HuH-7.5 (cell line): ENCODE measurements around the gene TMEM106C.

Experiments
- DNase-seq: peaks from one replicate; pipeline ENCODE4 v3.0.0; 2011; ENCODE audit warnings: low spot score

TMEM106C gene

DNA sequence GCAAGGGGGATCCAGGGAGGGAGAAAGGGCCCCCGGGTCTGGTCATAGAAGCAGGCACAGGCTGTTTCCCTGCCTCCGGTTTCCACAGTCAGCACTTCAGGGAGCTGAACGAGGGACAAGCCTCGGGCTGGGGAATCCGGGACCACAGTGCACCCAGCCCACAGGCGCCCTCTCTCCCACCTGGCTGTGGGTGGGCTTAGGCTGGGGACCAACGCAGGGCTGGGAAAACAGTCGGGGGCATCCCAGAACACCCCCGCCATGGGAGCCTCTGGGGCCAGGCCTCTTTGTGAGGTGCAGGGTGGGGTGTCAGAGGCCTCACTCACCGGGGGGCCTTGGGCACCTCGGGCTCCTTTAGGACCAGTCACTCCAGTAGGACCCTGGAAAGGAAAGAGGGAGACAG is 16.3 kb downstream of the TMEM106C start:
- no peak for DNase-seq

DNA sequence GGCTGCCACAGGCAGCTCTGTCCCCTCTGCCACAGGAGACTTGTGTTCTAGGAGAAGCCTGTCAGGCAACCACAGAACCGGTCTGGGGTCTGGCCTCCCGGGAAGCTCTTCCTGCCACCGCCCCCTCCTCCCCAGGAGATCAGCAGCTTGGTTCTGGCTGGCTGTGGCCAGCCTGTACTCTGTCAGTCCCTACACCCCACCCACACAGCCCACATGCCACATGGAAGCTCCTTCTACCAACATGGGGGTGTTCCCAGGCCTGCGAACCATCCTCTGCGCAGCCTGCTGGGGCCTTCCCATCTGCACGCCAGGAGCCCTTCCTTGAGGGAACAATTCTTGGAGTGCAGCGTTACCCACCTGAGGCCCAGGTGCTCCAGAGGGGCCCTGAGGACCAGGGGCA is 16.8 kb downstream of the TMEM106C start:
- no peak for DNase-seq

DNA sequence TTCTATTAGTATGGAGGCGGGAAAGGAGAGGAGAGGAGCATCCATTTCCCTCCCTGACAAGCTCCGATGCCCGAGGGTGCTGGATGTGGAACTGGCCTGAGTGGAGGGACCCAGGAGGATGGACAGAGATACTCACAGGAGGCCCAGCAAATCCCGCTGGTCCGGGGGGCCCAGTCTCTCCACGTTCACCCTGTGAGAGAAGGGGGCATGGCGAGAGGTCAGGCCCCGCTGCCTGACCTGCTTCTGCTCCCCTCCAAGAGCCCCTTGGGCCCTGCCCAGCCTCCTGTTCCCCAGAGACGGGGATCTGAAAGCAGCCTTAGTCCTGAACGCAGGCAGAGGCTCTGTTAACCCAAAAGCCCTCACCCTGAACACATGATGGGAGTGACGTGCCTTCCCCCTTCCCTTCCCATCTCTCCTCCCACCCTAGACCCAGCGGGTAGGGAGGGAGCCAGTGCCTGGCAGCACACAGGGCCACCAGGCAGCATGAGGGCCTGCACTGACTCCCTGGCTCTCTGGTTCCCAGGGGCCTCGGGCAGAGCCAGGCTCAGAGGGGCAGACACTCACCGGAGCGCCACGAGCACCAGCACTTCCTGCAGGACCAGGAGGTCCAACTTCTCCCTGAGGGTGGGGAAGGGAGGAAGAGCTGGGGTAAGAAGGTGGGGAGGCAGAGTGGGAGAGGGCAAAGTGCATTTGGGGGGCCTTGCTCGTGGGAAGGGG is 17.5 kb downstream of the TMEM106C start:
- no peak for DNase-seq

DNA sequence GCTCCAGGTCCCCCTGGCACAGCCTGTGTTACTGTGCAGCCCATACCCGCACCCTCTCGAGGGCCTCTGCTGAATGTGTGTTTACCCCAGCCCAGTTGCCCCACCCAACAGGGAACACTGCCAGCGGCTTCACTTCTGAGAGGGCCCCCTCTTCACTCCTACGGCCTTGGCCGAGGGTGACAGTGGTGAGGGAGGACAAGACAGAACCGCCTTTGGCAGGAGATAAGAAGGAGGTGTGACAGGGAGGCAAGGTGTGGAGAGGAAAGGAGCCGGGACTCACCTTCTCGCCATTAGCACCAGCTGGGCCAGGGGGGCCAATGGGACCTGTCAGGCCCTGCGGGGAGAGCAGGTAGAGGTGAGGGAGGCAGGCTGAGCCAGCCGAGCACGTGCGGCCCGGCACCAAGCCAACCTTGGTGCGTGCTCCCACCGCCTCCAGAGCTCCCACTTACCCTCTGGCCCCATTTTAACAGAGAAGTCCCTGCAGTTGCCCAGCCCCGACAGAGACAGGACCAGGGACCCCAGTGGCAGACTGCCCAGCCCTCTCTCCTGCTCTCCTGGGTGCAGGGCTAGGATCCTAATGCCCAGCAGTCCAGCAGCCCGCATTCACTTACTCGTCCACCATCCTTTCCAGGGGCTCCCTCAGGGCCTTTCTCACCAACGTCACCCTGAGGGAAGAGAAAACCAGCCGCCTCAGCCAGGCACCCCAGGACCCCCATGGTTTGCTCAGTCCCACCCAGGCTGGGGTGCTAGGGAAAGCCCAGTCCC is 18.3 kb downstream of the TMEM106C start:
- no peak for DNase-seq

DNA sequence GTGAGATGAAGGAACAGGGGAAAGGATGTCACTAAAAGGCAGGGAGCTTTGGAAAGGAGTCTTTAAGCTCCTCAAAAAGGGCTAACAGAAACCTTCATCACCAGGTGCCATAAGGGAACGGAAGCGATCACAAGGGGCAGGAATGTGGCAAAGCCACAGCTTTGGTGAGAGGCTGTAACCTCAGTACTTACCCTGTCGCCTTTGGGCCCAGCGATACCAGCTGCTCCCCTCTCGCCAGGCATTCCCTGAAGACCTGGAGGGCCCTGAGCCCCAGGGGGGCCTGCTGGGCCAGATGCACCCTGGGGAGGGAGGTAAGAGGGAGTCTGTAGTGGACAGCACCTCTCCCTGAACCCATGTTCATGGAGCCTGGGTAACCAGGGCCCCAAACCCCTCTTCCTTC is 18.9 kb downstream of the TMEM106C start:
- no peak for DNase-seq

DNA sequence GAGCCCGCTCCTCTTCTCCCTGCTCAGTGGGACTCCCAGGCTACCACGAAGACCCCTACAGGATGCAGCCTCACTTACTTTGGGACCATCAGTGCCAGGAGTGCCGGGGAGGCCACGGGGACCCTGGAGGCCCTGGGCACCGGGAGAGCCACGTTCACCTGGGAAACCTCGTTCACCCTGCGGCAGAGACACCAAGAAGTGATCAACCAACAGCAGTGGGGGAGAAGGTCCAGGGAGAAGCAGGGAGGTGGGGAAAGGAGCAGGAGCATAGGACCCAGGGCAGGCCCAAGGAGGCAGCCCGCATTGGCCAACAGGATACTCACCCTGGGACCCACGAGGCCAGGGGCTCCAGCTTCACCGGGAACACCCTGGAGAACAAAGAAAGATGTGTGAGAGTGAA is 19.4 kb downstream of the TMEM106C start:
- DNase-seq = no peak

DNA sequence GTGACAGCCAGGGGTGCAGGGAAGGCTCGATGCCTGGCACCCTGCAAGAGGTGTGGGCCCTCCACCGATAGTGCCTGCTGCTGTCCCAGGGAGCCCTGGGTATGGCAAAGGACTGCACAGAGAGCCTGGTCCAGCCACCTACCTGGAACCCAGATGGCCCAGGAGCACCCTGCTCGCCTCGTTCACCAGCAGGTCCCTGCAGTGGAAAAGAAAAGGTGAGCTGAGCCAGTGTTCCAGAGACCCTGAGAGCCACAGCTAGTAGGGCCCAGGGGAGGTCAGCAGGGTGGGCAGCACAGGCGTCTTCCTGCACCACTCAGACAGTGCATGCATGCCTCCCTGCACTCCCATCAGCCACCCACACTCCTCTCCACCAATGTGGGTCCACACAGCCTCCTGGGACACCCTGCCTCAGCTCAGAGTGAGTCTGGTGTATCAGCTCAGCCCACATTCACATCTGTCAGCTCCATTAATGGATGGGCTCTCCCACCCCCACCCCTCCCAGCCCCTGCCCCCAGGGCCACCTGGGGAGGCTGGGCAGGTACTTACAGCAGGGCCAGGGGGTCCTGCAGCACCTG is 20.2 kb downstream of the TMEM106C start:
- DNase-seq = no peak

DNA sequence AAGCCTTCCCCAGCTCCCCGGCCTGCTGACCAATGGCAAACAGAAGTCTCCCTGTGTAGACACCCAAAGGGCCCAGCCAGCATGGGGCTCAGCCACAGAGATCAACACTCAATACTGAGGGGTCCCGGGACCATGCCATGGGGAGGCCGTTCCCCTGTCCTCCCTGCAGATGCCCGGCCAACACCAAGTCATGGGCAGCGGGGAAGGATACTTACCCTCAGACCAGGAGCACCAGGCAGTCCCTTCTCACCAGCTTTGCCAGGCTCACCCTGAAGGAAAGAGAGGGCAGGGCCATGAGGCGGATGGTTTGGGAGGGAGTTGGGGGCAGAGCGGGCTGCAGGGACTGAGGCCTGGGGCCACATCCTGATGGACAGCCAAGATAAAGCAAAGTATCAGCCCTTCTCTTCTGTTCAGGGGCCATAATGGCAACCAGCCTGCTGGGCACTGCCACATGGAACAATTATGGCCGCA is 21.0 kb downstream of the TMEM106C start:
- no peak for DNase-seq

DNA sequence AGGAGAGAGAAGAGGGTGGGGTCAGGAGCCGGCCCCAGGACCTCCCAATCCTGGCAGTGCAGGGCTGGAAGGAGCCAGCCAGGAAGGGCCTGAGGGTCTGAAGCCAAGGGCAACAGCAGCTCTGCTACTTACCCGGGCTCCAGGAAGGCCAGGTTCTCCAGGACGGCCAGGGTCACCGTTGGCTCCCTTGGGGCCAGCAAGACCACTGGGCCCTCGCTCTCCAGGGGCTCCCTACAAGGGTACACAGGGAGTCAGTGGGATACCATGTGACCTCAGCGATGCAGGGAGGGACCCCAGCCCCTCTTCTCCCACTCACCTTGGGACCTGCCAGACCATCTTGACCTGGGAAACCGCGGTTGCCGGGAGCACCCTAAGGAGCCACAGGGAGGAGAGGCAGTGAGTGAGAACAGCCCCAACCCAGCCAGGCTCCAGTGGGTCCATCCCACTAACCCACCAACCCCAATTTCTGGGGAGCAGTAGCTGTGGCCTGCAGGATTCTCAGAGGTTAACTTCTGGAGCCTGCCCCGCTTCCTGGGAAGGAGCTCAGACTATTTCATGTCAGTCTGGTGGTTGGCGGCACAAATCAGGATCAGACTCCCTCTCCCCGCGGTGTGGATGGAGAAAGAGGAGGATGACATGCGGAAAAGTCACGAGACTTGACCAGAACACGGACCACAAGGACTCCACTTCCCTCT is 22.3 kb downstream of the TMEM106C start:
- no peak for DNase-seq

DNA sequence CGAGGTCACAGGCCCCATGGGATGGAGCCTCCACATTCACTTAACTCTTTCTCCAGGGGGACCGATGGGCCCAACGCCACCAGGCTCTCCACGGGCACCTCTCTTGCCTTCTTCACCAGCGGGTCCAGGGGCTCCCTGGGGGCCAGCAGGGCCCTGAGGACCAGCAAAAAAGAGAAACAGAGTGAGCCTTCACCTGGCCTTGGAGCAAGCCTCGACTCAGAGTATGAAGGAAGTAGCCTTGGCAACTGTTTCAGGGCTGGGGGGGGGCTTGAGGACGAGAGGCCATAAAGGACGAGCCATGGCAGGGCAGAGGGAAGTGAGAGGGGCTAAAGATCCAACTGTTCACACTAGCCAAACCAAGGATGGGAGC is 22.9 kb downstream of the TMEM106C start:
- no peak for DNase-seq

DNA sequence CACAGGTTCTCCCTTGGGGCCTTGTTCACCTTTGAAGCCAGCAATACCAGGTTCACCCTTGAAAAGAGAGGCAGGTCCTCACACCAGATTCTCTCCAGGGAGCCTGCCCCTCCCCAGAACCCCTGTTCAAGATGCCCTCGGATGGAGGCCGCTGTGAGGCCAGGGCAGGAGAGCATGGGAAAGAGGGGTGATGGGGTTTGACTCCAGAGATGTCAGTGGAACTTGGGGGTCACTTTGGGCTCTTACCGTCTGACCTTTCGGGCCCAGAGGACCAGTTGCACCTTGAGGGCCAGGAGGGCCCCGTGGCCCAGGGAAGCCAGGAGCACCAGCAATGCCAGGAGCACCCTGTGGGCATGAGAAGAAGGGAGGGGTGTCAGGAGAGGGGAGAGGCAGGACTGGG is 23.4 kb downstream of the TMEM106C start:
- no peak for DNase-seq

DNA sequence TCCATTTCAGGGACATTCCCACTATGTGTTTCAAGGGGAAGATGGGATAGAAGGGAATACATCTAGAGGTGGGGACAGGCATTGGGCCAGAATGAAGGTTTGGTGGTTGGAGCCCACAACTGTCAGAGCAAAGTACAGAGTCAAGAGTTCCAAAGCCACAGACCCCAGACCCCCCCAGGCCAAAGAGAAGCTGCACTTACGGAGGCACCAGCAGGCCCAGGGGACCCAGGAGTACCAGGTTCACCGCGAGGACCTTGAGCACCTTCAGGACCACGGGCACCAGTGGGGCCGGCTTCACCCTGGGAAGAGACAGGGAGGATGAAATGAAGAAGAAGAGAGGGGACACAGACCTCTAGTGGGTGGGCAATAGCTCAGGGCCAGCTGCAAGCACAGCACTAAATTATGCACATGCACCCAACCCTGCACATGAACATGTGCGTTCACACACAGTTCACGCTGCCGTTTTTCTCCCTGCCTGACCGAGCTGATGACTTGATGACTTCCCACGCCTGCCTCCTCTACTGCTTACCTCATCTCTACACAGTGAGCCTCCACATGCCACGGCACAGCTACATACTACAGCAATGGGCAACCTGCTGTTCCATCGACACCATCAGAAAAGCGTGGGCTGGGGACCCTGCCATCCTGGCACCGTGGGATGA is 24.1 kb downstream of the TMEM106C start:
- no peak for DNase-seq

DNA sequence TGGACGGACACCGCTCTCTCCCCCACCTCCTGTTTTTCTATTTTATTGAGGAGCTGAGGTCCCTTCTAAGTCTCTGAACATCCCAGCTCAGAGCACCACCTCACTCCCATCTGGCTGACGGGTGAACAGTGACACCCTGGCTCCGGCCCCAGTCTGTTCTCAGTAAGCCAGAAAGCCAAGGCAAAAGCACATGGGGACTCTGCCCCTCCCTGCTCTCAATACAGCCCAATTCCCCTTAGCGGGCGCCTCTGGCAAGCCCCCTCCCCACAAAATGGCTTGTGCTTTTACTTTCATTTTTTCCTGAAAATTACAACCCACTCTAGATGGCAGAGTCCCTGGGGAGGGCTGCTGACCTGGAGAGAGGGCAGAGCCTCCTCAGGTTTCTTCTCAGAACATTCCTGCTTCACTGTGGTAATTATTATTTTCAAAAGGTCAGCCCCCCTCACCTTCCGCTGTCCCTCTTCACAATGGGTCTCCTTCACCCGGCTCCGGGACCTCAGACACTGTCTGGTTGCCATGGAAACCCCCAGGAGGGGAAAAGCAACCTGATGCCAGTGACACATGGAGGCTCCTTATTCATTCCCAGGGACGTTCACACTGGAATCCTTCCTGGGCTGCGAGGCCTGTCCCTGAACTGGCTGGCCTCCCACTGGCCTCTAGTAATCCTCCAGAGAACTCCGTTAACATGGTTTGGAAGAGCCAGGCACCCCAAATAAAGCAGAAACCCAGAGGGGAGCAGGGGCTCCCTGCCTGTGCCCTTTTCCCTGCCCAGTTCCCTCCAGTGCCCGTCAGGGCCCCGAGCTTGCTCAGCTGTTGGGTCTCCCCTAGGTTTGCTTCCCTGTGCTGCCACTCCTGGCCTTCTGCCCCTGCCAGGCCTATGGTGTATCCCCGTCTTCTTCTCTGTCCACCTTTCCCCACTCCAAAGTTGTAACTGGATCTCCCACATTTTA is 25.0 kb downstream of the TMEM106C start:
- DNase-seq = no peak

DNA sequence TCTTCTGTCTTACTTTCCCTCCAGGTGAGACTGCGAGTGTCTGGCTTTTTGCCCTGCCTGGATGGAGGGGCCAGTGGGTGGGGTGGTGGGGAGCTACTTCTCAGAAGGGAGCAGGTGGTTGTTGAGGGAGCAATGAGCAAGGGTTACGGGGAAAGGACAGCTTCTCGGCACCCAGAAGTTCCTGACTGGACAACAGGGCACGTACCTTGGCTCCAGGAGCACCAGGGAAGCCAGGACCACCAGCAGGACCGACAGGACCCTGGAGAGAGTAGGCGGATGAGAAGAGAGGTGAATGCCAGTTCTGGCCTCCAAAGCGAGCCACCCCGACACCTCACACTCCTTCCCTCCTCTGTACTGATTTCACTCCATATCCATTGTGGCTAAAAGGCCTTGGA is 25.6 kb downstream of the TMEM106C start:
- no peak for DNase-seq

DNA sequence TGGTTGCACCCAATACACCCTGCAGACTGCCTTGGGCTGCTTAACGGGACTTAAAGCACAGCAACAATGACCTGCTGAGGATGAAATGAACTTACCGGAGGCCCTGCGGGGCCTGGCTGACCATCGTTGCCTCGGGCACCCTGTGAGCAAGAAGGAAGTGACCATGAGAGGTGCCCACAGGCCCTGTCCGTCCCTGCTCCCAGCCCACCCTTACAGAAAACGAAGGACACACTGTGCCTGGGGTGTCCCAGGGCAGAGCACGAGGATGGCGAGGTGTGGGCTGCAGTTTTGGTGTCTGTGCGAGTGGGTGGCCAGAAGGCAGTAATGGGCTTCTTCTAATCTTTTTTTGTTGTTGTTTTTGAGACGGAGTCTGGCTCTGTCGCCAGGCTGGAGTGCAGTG is 26.3 kb downstream of the TMEM106C start:
- DNase-seq = no peak

DNA sequence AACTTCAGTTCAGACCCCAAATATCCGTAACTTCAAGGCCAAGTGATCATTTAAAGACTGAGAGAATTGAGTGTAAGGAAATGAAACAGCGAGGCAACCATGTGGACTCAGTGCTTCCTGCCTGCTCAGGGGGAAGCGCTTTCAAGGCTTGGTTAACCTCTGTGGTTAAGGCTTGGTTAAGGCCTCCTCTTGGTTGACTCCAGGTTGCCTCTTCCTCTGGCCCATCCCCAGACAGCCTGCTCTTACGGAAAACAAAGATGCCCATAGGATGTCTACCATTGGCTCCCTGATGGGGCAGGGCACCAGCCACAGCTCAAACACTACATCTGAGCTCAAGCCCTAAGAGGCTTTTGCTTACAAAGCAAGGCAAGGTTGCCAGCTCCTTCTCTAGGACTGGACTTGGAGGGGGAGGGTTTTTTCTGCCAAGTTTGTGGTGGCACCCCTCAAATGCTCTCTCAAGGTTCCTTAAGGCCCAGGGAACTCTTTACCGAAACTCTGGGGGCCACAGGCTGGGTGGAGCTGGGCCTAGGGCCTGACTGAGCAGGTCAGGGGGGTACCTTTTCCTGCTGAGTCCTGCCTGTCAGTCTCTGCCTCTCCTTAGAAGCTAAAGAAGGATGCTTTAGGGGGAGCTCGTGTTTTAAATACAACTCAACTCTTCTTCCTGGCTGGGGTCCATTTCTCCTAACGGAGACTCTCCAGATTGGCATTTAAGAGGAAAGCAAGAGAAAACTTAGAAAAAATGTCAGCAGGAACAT is 27.1 kb downstream of the TMEM106C start:
- DNase-seq = no peak

DNA sequence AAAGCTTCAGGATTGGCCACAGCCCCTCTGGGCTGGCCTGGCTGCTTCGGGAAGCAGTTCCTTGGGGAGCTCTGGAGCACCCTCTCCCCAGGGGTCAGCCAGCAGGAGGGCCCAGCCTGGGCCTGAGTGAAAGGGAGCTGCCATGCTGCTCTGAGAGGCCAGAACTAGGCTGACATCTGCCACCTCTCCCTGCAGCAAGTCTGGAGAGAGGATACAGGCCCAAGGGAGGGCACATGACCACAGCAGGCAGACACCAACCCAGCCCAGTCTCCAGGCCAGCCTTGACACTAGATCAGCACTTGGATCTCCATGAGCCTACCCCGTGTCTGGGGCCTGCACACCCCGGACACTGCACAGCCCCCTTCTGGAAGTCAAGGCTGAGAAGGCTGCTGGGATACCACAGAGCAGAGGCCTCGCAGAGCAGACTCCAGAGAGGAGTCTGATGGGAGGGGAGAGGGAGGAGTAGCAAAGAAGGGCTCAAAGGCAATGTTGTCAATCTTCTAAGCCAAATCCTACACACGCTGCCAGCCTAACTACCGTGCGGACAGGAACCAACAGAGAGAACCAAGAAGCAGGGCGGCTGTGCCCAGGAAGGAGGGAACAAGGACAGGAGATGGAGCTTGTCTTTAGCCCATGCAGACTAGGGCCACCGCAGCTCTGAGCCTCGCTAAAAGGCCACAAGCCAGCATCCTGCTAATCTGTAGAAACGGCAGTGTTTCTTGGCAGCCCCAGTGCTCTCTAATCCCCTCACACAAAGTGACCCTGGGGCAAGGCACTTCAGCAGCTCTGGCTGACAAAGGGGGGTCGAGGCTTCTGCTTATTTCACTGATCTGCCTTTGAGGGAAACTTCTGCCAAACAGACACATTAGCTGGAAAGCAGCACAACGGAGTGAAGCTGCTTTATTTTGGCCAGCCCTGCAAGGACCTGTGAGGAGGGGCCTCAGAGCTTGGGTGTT is 28.0 kb downstream of the TMEM106C start:
- no peak for DNase-seq

DNA sequence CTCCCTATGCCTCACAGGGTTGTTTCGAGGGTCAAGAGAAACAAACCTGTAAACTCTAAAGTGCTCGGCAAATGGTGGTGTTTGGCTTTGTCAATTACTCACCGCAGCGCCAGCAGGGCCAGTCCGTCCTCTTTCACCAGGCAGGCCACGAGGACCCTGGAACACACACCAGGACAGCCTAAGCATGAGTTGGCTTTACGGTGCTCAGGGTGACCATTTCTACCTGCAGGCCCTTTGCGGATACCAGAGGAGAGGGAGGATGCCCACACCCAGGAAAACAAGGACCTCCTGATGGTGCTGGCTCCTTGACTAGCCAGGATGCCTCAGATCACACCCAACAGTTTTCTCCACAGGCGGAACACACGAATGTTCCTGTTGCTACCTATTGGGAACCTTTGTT is 29.4 kb downstream of the TMEM106C start:
- no peak for DNase-seq

DNA sequence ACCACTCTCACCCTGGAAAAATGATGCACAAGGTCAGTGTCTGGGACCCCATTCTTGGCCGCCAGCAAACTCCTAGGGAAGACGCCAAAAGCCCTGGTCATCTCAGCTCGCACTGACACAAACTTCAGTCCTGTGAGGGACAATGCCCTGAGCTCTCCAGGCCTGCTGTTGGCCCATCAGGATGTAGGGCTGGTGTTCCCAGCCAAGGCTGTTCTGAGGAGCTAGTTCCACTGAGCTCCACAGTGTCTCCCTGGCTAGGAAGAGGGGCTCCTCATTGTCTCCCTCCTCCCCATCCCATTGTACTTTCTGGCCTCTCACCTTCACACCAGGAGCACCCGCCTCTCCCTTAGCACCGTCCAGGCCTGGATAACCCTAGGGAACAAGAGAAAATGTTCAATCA is 30.1 kb downstream of the TMEM106C start:
- DNase-seq = no peak
